Thyroid gland (tissue), 4 donors: ENCODE results near the gene RAB11FIP3. TPM values are rescaled to one million over a fixed set of nuclear protein-coding genes. Genes with fewer than 3 reads are reported as not detected.
A peak's percentile ranks its signal among the peaks of the same experiment; 100 is the strongest.

ENCODE experiments used
- DNase-seq, 2 donors: peaks; one replicate each; pipeline ENCODE4 v3.0.0-alpha.2; 2019
- H3K27ac ChIP-seq, 3 donors: fragments of 200-600 bp; sonication (generic); 1 replicate in 2 of 3; 2 replicates in 1 of 3; pipeline ENCODE4 v1.5.1; 2016 to 2019; ENCODE audit warnings: mild to moderate bottlenecking in 1 of 3, moderate library complexity in 1 of 3
- H3K27me3 ChIP-seq: fragments of 200-600 bp; sonication (generic); one replicate; pipeline ENCODE4 v1.5.1; 2019
- H3K36me3 ChIP-seq, 2 donors: fragments of 200-600 bp; sonication (generic); one replicate each; pipeline ENCODE4 v1.5.1; 2016 to 2019
- H3K4me1 ChIP-seq, 2 donors: fragments of 200-600 bp; sonication (generic); one replicate each; pipeline ENCODE4 v1.5.1; 2017 to 2019
- H3K4me3 ChIP-seq, 3 donors: fragments of 200-600 bp; sonication (generic); replicated peaks in 1 of 3; 1 replicate in 2 of 3; 2 replicates in 1 of 3; pipeline ENCODE4 v1.5.1; 2016; ENCODE audit warnings: mild to moderate bottlenecking in 1 of 3
- H3K9me3 ChIP-seq: fragments of 200-600 bp; sonication (generic); one replicate; pipeline ENCODE4 v1.5.1; 2017
- CTCF ChIP-seq, 6 experiments: fragments of 200-600 bp in 3 of 6; fragments of 450-650 bp in 3 of 6; sonication (generic) in 3 of 6; IDR thresholded peaks; one replicate each; pipeline ENCODE4 v1.5.1; 2016 to 2019; ENCODE audit warnings: antibody characterized with exemption in 6 of 6, mild to moderate bottlenecking in 2 of 6, inconsistent platforms in 1 of 6, moderate library complexity in 1 of 6
- POLR2A ChIP-seq, 2 donors: fragments of 450-650 bp; IDR thresholded peaks; one replicate each; pipeline ENCODE4 v1.6.1; 2017; ENCODE audit warnings: antibody characterized with exemption in 2 of 2, mild to moderate bottlenecking in 2 of 2, moderate library complexity in 1 of 2
- WGBS, 2 donors: methylation state at CpG; one replicate each; pipeline ENCODE4 v1.1.5; 2017; 5-methylcytosine and 5-hydroxymethylcytosine counted together
- intact Hi-C: fragments of 100-400 bp; cut with DNase I; formaldehyde crosslinking; loops from one replicate; pipeline ENCODE4 v1.15.1; 2023
- total RNA-seq, 4 donors: library from RNA; depleted of rRNA; stranded (reverse); fragments of >200 nt; gene quantifications; one replicate each; pipeline ENCODE4 v1.2.3, GENCODE V29; 2016

Gene RAB11FIP3
- total RNA-seq, 4 donors from 2014 or later: 26.6 to 34.3 (median 28.0) TPM

GRCh38 chr16:558298-559020 is 133.0 kb downstream of the RAB11FIP3 start:
- Histone ChIP-seq H3K27ac (no peak overlapping the region), H3K36me3 (no peaks in the 10 kb centered on the region), H3K27me3 (no peaks in the 10 kb centered on the region), H3K4me1 (peaks cover 13 to 22% of the 10 kb centered on the region in 2 donors), H3K4me3 (no peak overlapping the region), H3K9me3 (no peaks in the 10 kb centered on the region)
- intact Hi-C loops: no loop called here
- TF ChIP-seq CTCF (IDR thresholded peaks at IDR 0.05): no peak
- TF ChIP-seq POLR2A (IDR thresholded peaks at IDR 0.05): no peak
- peak; percentile 83 to 85 for DNase-seq
- WGBS, 2 donors: 33 to 46% methylated on average over 14 to 17 of the region's 22 CpGs

GRCh38 chr16:559021-559380 is 133.6 kb downstream of the RAB11FIP3 start:
- 75 to 78% methylated on average over 4 to 7 of the region's 15 CpGs for WGBS, 2 donors
- DNase-seq: no peak
- Histone ChIP-seq H3K4me1 (peaks cover 13 to 22% of the 10 kb centered on the region in 2 donors), H3K27me3 (no peaks in the 10 kb centered on the region), H3K4me3 (no peak overlapping the region), H3K9me3 (no peaks in the 10 kb centered on the region), H3K27ac (no peak overlapping the region), H3K36me3 (no peaks in the 10 kb centered on the region)
- intact Hi-C loops: no loop called here
- no peak for TF ChIP-seq CTCF (IDR thresholded peaks at IDR 0.05)

- Histone ChIP-seq H3K9me3 (no peaks in the 10 kb centered on the region), H3K27ac (no peak overlapping the region), H3K4me3 (no peak overlapping the region), H3K4me1 (peaks cover 13 to 22% of the 10 kb centered on the region in 2 donors), H3K36me3 (no peaks in the 10 kb centered on the region), H3K27me3 (no peaks in the 10 kb centered on the region)
- TF ChIP-seq POLR2A (IDR thresholded peaks at IDR 0.05) (no peak), CTCF (IDR thresholded peaks at IDR 0.05) (no peak)
- intact Hi-C loops: no loop called here
- WGBS, 2 donors: 11 to 28% methylated on average over 9 to 13 of the region's 62 CpGs
- DNase-seq: no peak
Observed at GRCh38 chr16:559411-560203, 134.2 kb downstream of the RAB11FIP3 start.

- H3K4me3 ChIP-seq: no peak within 1 kb of the TSS
- intact Hi-C loops: no loop called here
- no peak within 1 kb of the TSS for H3K27ac ChIP-seq
- H3K27me3 ChIP-seq: no peaks in the 10 kb centered on the region
- H3K9me3 ChIP-seq: no peaks in the 10 kb centered on the region
- no CpG with 5 or more reads among the region's 84 CpGs for WGBS, 2 donors
- no peak for DNase-seq
- TF ChIP-seq CTCF (IDR thresholded peaks at IDR 0.05) (no peak), POLR2A (IDR thresholded peaks at IDR 0.05) (no peak)
- H3K36me3 ChIP-seq: no peaks in the 10 kb centered on the region
- H3K4me1 ChIP-seq: peaks cover 13 to 22% of the 10 kb centered on the region in 2 donors
Observed at GRCh38 chr16:560204-560700, 134.8 kb downstream of the RAB11FIP3 start, which contains the start of gene PRR35. Gene PRR35, plus strand, starts transcription at chr16:560394. Its CDS starts 2,901 bp downstream, at chr16:563295.
